Keratinocyte (primary cell): ENCODE measurements around the gene PCYOX1L. TPM values are rescaled to one million over a fixed set of nuclear protein-coding genes. Genes with fewer than 3 reads are reported as not detected.
A peak's percentile ranks its signal among the peaks of the same experiment; 100 is the strongest.

Source experiments
- DNase-seq: peaks from one replicate; pipeline ENCODE4 v3.0.0-alpha.2; 2011; ENCODE audit warnings: low read depth, missing footprints, low spot score
- FAIRE-seq: peaks from 2 replicates; lab custom pipeline; 2011; peaks lifted over from hg19 to GRCh38; lab: Jason Lieb, UNC
- H2AFZ ChIP-seq: 2 replicates; pipeline ENCODE4 v1.6.0; 2012; ENCODE audit warnings: low read length, control low read depth, inconsistent platforms; ENCODE audit not compliant: control insufficient read depth
- H3K27ac ChIP-seq: 2 replicates; pipeline ENCODE4 v1.5.1; 2011; ENCODE audit warnings: low read length; ENCODE audit not compliant: control insufficient read depth, insufficient read depth
- H3K27me3 ChIP-seq: 3 replicates; pipeline ENCODE4 v1.6.0; 2011; ENCODE audit warnings: low read length; ENCODE audit not compliant: control insufficient read depth, insufficient read depth; ENCODE audit errors: extremely low read depth
- H3K36me3 ChIP-seq, 2 experiments: 2 replicates in 1 of 2; 3 replicates in 1 of 2; pipeline ENCODE4 v1.5.1; 2011; ENCODE audit warnings: low read length in 2 of 2, mild to moderate bottlenecking in 1 of 2; ENCODE audit not compliant: control insufficient read depth in 2 of 2, insufficient read depth in 2 of 2; ENCODE audit errors: extremely low read depth in 1 of 2
- H3K4me1 ChIP-seq: 3 replicates; pipeline ENCODE4 v1.5.1; 2011; ENCODE audit warnings: low read length; ENCODE audit not compliant: control insufficient read depth, insufficient read depth; ENCODE audit errors: extremely low read depth
- H3K4me2 ChIP-seq: 3 replicates; pipeline ENCODE4 v1.6.0; 2011; ENCODE audit warnings: low read depth, low read length; ENCODE audit not compliant: control insufficient read depth, insufficient read depth; ENCODE audit errors: extremely low read depth
- H3K4me3 ChIP-seq, 3 experiments: fragments of 200-600 bp in 1 of 3; sonication (generic) in 1 of 3; 2 replicates in 2 of 3; 3 replicates in 1 of 3; pipeline ENCODE4 v1.5.1; 2011 to 2016; ENCODE audit warnings: low read length in 3 of 3, mild to moderate bottlenecking in 3 of 3, control low read depth in 2 of 3, inconsistent platforms in 1 of 3, low read depth in 1 of 3, mixed read lengths in 1 of 3, mixed run types in 1 of 3, moderate library complexity in 1 of 3; ENCODE audit not compliant: control insufficient read depth in 2 of 3, insufficient read depth in 2 of 3; ENCODE audit errors: extremely low read depth in 1 of 3
- H3K79me2 ChIP-seq: 2 replicates; pipeline ENCODE4 v1.6.0; 2012; ENCODE audit warnings: low read length; ENCODE audit not compliant: control insufficient read depth, insufficient read depth
- H3K9ac ChIP-seq: 3 replicates; pipeline ENCODE4 v1.6.0; 2011; ENCODE audit warnings: low read length; ENCODE audit not compliant: control insufficient read depth, insufficient read depth; ENCODE audit errors: extremely low read depth
- H3K9me1 ChIP-seq: 3 replicates; pipeline ENCODE4 v1.6.0; 2011; ENCODE audit warnings: low read length; ENCODE audit not compliant: control insufficient read depth, insufficient read depth; ENCODE audit errors: extremely low read depth
- H3K9me3 ChIP-seq: 2 replicates; pipeline ENCODE4 v1.5.1; 2012; ENCODE audit warnings: low read depth, low read length; ENCODE audit not compliant: control insufficient read depth
- H4K20me1 ChIP-seq: 3 replicates; pipeline ENCODE4 v1.6.0; 2011; ENCODE audit warnings: low read length; ENCODE audit not compliant: control insufficient read depth, insufficient read depth; ENCODE audit errors: extremely low read depth
- CTCF ChIP-seq, 3 experiments: IDR thresholded peaks in 1 of 3; conservative IDR thresholded peaks in 1 of 3; optimal IDR thresholded peaks in 1 of 3; 2 replicates in 2 of 3; 3 replicates in 1 of 3; pipeline versions ENCODE3 to v1.5.1; 2011; ENCODE audit warnings: low read length in 3 of 3, mild to moderate bottlenecking in 3 of 3, moderate library complexity in 2 of 3, control low read depth in 1 of 3, inconsistent platforms in 1 of 3; ENCODE audit not compliant: insufficient read depth in 2 of 3; ENCODE audit errors: extremely low read depth in 1 of 3
- EZH2 ChIP-seq: IDR thresholded peaks from one replicate; pipeline ENCODE4 v1.6.1; 2012; ENCODE audit warnings: inconsistent platforms, mild to moderate bottlenecking, low read length, moderate library complexity
- dilution Hi-C: fragments of 300-500 bp; cut with MboI; formaldehyde crosslinking; loops from one replicate; pipeline ENCODE4 v1.7.0; 2020; ENCODE audit warnings: low sequenced_read_pairs; ENCODE audit not compliant: extremely low pct_ligation_motif_present
- polyA plus RNA-seq, 5 experiments: library from polyadenylated mRNA; depleted of rRNA in 3 of 5; stranded (reverse) in 3 of 5; stranded (forward) in 1 of 5; unstranded in 1 of 5; fragments of >200 nt; gene quantifications; 1 replicate in 1 of 5; 2 replicates in 3 of 5; 3 replicates in 1 of 5; pipeline versions ENCODE4 v1.2.1 to v1.2.3, GENCODE V29; 2011 to 2012; ENCODE audit warnings: missing spikeins in 2 of 5, low read depth in 1 of 5, low replicate concordance in 1 of 5

PCYOX1L gene
- polyA plus RNA-seq, 1 donor (not counting 4 experiments of a cell fraction or from before 2014, with no cell fraction given) = 9.5 TPM

GRCh38 chr5:149345147-149345891 is 12.5 kb upstream of the PCYOX1L start, which contains the start of gene GRPEL2:
TSS of gene GRPEL2 (plus strand) at chr5:149345499. CDS start at chr5:149345540, 41 bp downstream.
- peak; percentile 85 for DNase-seq
- Histone ChIP-seq H3K9me1 (no peaks in the 10 kb centered on the region), H3K36me3 (peaks cover 13 to 24% of the 10 kb centered on the region in 2 experiments), H3K4me3 (peak within 1 kb of the TSS; percentile 81 to 97 (median 82)), H3K4me2 (peak within 1 kb of the TSS; percentile 93), H3K27ac (peak within 1 kb of the TSS; percentile 70), H4K20me1 (peaks cover 3% of the 10 kb centered on the region), H2AFZ (peak within 1 kb of the TSS; percentile 98), H3K27me3 (no peaks in the 10 kb centered on the region), H3K9me3 (no peaks in the 10 kb centered on the region), H3K9ac (peak within 1 kb of the TSS; percentile 75), H3K79me2 (peaks cover 37% of the 10 kb centered on the region), H3K4me1 (peaks cover 16% of the 10 kb centered on the region)
- dilution Hi-C loops = no loop called here
- peak; percentile 61 for FAIRE-seq
- TF ChIP-seq CTCF (optimal IDR thresholded peaks at IDR 0.05 in 1 of 3, IDR thresholded peaks at IDR 0.05 in 1 of 3, conservative IDR thresholded peaks at IDR 0.05 in 1 of 3; ENCODE audit: extremely low read depth in 1 of 3, insufficient read depth in 2 of 3, low read length in 3 of 3) (no peak), EZH2 (no peak)

- peak overlapping the region; percentile 75 for H3K9ac ChIP-seq
- peaks cover 42% of the 10 kb centered on the region for H3K79me2 ChIP-seq
- no peak for FAIRE-seq
- no peaks in the 10 kb centered on the region for H3K9me1 ChIP-seq
- peak overlapping the region; percentile 81 to 97 (median 82) for H3K4me3 ChIP-seq
- no peaks in the 10 kb centered on the region for H3K27me3 ChIP-seq
- no peak for TF ChIP-seq EZH2
- no peak for TF ChIP-seq CTCF (optimal IDR thresholded peaks at IDR 0.05 in 1 of 3, IDR thresholded peaks at IDR 0.05 in 1 of 3, conservative IDR thresholded peaks at IDR 0.05 in 1 of 3; ENCODE audit: extremely low read depth in 1 of 3, insufficient read depth in 2 of 3, low read length in 3 of 3)
- peaks cover 16% of the 10 kb centered on the region for H3K4me1 ChIP-seq
- H4K20me1 ChIP-seq = peaks cover 3% of the 10 kb centered on the region
- peaks cover 11 to 29% of the 10 kb centered on the region in 2 experiments for H3K36me3 ChIP-seq
- no peak for DNase-seq
- peak overlapping the region; percentile 87 for H3K4me2 ChIP-seq
- H3K9me3 ChIP-seq = no peaks in the 10 kb centered on the region
- dilution Hi-C loops = no loop called here
- H2AFZ ChIP-seq = peak overlapping the region; percentile 72
- peak overlapping the region; percentile 70 for H3K27ac ChIP-seq
These were observed 12.0 kb upstream of the PCYOX1L start for GRCh38 chr5:149345892-149346222.
